GM12878 (cell line): ENCODE results near the gene ADAT3. TPM values are rescaled to one million over a fixed set of nuclear protein-coding genes. Genes with fewer than 3 reads are reported as not detected.
A peak's percentile ranks its signal among the peaks of the same experiment; 100 is the strongest.

Source experiments
- IKZF1 ChIP-seq: fragments of 450-650 bp; conservative IDR thresholded peaks from 2 replicates; pipeline ENCODE4 v1.6.1; 2017; ENCODE audit warnings: antibody characterized with exemption, mild to moderate bottlenecking
- JUND ChIP-seq: IDR thresholded peaks from 2 replicates; pipeline ENCODE4 v1.6.1; 2012; ENCODE audit warnings: low read depth, mild to moderate bottlenecking, low read length, improper control_type of control experiment, moderate library complexity
- LARP7 ChIP-seq: fragments of 450-650 bp; IDR thresholded peaks from 2 replicates; pipeline ENCODE4 v1.6.1; 2017; ENCODE audit warnings: mild to moderate bottlenecking
- MEF2A ChIP-seq: IDR thresholded peaks from 2 replicates; pipeline ENCODE4 v1.6.1; 2011; ENCODE audit warnings: low read depth, mild to moderate bottlenecking, low read length, moderate library complexity; ENCODE audit not compliant: insufficient read depth
- MYC ChIP-seq: IDR thresholded peaks from 2 replicates; pipeline ENCODE4 v1.6.1; 2011; ENCODE audit warnings: mild to moderate bottlenecking, low read length, moderate library complexity, inconsistent platforms; ENCODE audit not compliant: insufficient read depth, insufficient replicate concordance, insufficient read length, severe bottlenecking
- NR2F1 ChIP-seq: fragments of 450-650 bp; conservative IDR thresholded peaks from 2 replicates; pipeline ENCODE4 v1.6.1; 2017; ENCODE audit warnings: mild to moderate bottlenecking
- POLR2A ChIP-seq: IDR thresholded peaks from 2 replicates; pipeline ENCODE4 v1.6.1; 2011; ENCODE audit warnings: low read depth, mild to moderate bottlenecking, low read length
- POU2F2 ChIP-seq: IDR thresholded peaks from 3 replicates; pipeline ENCODE4 v1.6.1; 2011; ENCODE audit warnings: low read depth, mild to moderate bottlenecking, low read length, borderline replicate concordance
- RAD51 ChIP-seq: fragments of 450-650 bp; IDR thresholded peaks from 2 replicates; pipeline ENCODE4 v1.6.1; 2016; ENCODE audit warnings: moderate library complexity, mild to moderate bottlenecking, inconsistent platforms
- RBBP5 ChIP-seq: fragments of 200-600 bp; sonication (generic); conservative IDR thresholded peaks from 2 replicates; pipeline ENCODE4 v1.6.1; 2016
- SMAD5 ChIP-seq: IDR thresholded peaks from 2 replicates; pipeline ENCODE4 v1.6.1; 2016; ENCODE audit warnings: antibody characterized with exemption, low read depth
- TARDBP ChIP-seq: IDR thresholded peaks from 2 replicates; pipeline ENCODE4 v1.6.1; 2016; ENCODE audit warnings: borderline replicate concordance
- ZNF207 ChIP-seq: fragments of 450-650 bp; IDR thresholded peaks from 2 replicates; pipeline ENCODE4 v1.6.1; 2014; ENCODE audit warnings: antibody characterized with exemption, mild to moderate bottlenecking, borderline replicate concordance
- ZNF622 ChIP-seq: fragments of 450-650 bp; IDR thresholded peaks from 2 replicates; pipeline ENCODE4 v1.6.1; 2017; ENCODE audit warnings: mild to moderate bottlenecking, inconsistent platforms
- polyA plus RNA-seq, 11 experiments: library from polyadenylated mRNA; depleted of rRNA in 4 of 11; unstranded in 6 of 11; stranded (reverse) in 5 of 11; fragments of >200 nt; fragmentation: Nextera tagmentation in 4 of 11; fragmentation: Illumina TruSeq in 1 of 11; extraction: Ambion mirVana in 4 of 11; extraction: Trizol in 1 of 11; gene quantifications; 1 replicate in 1 of 11; 2 replicates in 10 of 11; pipeline versions ENCODE4 v1.2.1 to v1.2.3, GENCODE V29; 2011 to 2016; ENCODE audit warnings: inconsistent platforms in 2 of 11, missing spikeins in 2 of 11, low read depth in 1 of 11
- total RNA-seq, 4 experiments: library from RNA; depleted of rRNA in 3 of 4; stranded (reverse); fragments of >200 nt in 3 of 4; fragmentation: Illumina TruSeq in 1 of 4; extraction: Trizol in 1 of 4; gene quantifications; 2 replicates each; pipeline versions ENCODE4 v1.2.1 to v1.2.3, GENCODE V29; 2013 to 2021
- TF ChIP-seq, protein P1 (sequence below): fragments of 150-350 bp; IDR thresholded peaks from 2 replicates; pipeline ENCODE4 v1.6.1; 2014; ENCODE audit warnings: mild to moderate bottlenecking, low read depth, low read length
- TF ChIP-seq, protein P2 (sequence below): IDR thresholded peaks from 2 replicates; pipeline ENCODE4 v1.6.1; 2011; ENCODE audit warnings: borderline replicate concordance, low read depth, mild to moderate bottlenecking, moderate library complexity, low read length; ENCODE audit not compliant: insufficient read depth, poor library complexity, severe bottlenecking
- TF ChIP-seq, protein P3 (sequence below): fragments of 450-650 bp; IDR thresholded peaks from 2 replicates; pipeline ENCODE4 v1.6.1; 2017; ENCODE audit warnings: mild to moderate bottlenecking, moderate library complexity
- TF ChIP-seq, protein P4 (sequence below): fragments of 450-650 bp; IDR thresholded peaks from 2 replicates; pipeline ENCODE4 v1.6.1; 2017; ENCODE audit warnings: mild to moderate bottlenecking
- TF ChIP-seq, protein P5 (sequence below): fragments of 450-650 bp; IDR thresholded peaks from 2 replicates; pipeline ENCODE4 v1.6.1; 2017; ENCODE audit warnings: low read depth, mild to moderate bottlenecking, moderate library complexity

The ADAT3 gene
- total and polyA plus RNA-seq, 10 of the 15 experiments (the other 5 are each of a cell fraction or from before 2014, with no cell fraction given), result 0.27 to 11.8 (median 7.7) TPM; not detected in 3

DNA sequence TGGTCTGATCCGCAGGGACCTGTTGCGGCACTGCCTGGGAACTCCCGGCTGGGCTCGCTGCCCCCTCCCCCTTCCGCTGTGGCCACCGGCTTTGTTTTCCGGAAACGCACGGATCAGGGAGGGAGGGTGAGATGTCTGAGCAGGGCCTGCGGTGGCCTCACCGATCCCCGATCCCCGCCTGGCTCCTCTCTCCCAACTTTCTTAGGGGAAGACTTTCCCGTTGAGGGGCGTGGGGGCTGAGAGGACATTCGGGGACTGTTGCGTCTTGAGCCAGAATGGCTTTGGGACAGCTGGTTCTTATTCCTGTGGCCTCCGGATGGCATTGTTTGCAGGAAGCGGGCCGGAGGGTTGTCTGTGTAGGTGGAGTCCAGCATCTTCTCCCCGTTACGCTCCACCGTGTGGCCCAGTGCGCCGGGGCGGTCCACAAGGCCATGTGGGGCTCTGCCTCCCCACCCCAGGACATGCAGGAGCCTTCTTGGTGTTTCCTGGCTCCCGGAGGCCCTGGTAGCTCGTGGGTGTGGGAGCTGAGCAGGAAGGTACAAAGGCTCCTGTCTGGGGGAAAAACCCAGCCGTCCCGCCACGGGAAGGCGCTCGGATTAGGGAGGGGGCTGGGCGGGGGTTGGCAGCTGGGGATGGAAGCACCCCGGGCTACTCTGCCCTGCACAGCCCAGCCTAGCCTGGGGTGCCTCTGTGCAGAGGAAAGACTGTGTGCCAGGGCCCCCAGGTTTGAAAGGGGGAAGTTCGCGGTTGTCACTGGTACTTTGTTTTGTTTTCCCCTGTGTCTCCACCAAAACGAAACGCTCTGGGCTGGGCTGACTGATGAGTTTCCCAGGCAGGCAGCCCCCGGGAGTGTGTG is 37.1 kb downstream of the ADAT3 start (continued):
- TF ChIP-seq TARDBP (0 out of 2 replicates have a peak, but pooled peaks have one; percentile 33), LARP7 (peak; percentile 60), POLR2A (peak; percentile 71), POU2F2 (no peak; the same call in 2 of the 3 replicates), SMAD5 (no peak), IKZF1 (peak; percentile 84), ZNF207 (peak; percentile 71; the same call in 1 of the 2 replicates), NR2F1 (peak; percentile 11; the same call in 1 of the 2 replicates), RBBP5 (no peak), MEF2A (no peak), RAD51 (no peak), ZNF622 (no peak), JUND (no peak), MYC (peak; percentile 52)
- TF ChIP-seq, protein P1, sequence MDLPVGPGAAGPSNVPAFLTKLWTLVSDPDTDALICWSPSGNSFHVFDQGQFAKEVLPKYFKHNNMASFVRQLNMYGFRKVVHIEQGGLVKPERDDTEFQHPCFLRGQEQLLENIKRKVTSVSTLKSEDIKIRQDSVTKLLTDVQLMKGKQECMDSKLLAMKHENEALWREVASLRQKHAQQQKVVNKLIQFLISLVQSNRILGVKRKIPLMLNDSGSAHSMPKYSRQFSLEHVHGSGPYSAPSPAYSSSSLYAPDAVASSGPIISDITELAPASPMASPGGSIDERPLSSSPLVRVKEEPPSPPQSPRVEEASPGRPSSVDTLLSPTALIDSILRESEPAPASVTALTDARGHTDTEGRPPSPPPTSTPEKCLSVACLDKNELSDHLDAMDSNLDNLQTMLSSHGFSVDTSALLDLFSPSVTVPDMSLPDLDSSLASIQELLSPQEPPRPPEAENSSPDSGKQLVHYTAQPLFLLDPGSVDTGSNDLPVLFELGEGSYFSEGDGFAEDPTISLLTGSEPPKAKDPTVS, result no peak
- TF ChIP-seq, protein P2, sequence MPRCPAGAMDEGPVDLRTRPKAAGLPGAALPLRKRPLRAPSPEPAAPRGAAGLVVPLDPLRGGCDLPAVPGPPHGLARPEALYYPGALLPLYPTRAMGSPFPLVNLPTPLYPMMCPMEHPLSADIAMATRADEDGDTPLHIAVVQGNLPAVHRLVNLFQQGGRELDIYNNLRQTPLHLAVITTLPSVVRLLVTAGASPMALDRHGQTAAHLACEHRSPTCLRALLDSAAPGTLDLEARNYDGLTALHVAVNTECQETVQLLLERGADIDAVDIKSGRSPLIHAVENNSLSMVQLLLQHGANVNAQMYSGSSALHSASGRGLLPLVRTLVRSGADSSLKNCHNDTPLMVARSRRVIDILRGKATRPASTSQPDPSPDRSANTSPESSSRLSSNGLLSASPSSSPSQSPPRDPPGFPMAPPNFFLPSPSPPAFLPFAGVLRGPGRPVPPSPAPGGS, result no peak
- TF ChIP-seq, protein P3, sequence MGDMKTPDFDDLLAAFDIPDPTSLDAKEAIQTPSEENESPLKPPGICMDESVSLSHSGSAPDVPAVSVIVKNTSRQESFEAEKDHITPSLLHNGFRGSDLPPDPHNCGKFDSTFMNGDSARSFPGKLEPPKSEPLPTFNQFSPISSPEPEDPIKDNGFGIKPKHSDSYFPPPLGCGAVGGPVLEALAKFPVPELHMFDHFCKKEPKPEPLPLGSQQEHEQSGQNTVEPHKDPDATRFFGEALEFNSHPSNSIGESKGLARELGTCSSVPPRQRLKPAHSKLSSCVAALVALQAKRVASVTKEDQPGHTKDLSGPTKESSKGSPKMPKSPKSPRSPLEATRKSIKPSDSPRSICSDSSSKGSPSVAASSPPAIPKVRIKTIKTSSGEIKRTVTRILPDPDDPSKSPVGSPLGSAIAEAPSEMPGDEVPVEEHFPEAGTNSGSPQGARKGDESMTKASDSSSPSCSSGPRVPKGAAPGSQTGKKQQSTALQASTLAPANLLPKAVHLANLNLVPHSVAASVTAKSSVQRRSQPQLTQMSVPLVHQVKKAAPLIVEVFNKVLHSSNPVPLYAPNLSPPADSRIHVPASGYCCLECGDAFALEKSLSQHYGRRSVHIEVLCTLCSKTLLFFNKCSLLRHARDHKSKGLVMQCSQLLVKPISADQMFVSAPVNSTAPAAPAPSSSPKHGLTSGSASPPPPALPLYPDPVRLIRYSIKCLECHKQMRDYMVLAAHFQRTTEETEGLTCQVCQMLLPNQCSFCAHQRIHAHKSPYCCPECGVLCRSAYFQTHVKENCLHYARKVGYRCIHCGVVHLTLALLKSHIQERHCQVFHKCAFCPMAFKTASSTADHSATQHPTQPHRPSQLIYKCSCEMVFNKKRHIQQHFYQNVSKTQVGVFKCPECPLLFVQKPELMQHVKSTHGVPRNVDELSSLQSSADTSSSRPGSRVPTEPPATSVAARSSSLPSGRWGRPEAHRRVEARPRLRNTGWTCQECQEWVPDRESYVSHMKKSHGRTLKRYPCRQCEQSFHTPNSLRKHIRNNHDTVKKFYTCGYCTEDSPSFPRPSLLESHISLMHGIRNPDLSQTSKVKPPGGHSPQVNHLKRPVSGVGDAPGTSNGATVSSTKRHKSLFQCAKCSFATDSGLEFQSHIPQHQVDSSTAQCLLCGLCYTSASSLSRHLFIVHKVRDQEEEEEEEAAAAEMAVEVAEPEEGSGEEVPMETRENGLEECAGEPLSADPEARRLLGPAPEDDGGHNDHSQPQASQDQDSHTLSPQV, result no peak
- TF ChIP-seq, protein P4, sequence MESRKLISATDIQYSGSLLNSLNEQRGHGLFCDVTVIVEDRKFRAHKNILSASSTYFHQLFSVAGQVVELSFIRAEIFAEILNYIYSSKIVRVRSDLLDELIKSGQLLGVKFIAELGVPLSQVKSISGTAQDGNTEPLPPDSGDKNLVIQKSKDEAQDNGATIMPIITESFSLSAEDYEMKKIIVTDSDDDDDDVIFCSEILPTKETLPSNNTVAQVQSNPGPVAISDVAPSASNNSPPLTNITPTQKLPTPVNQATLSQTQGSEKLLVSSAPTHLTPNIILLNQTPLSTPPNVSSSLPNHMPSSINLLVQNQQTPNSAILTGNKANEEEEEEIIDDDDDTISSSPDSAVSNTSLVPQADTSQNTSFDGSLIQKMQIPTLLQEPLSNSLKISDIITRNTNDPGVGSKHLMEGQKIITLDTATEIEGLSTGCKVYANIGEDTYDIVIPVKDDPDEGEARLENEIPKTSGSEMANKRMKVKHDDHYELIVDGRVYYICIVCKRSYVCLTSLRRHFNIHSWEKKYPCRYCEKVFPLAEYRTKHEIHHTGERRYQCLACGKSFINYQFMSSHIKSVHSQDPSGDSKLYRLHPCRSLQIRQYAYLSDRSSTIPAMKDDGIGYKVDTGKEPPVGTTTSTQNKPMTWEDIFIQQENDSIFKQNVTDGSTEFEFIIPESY, result no peak
- TF ChIP-seq, protein P5, sequence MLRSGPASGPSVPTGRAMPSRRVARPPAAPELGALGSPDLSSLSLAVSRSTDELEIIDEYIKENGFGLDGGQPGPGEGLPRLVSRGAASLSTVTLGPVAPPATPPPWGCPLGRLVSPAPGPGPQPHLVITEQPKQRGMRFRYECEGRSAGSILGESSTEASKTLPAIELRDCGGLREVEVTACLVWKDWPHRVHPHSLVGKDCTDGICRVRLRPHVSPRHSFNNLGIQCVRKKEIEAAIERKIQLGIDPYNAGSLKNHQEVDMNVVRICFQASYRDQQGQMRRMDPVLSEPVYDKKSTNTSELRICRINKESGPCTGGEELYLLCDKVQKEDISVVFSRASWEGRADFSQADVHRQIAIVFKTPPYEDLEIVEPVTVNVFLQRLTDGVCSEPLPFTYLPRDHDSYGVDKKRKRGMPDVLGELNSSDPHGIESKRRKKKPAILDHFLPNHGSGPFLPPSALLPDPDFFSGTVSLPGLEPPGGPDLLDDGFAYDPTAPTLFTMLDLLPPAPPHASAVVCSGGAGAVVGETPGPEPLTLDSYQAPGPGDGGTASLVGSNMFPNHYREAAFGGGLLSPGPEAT, result peak; percentile 85
